ENCODE data around the gene NSD2. TPM values are rescaled to one million over a fixed set of nuclear protein-coding genes. Genes with fewer than 3 reads are reported as not detected.

NSD2 gene
- 10 to 100 TPM; 33.9 to 56.5 (median 38.0) TPM for total RNA-seq
- polyA plus RNA-seq, result 10 to 100 TPM in 2 of 3 donors, 1 to 10 TPM in 1; 7.2 to 57.9 (median 22.4) TPM

GRCh38 chr4:1870578-1871443 lies at the start of gene NSD2:
NSD2 (plus strand) TSS chr4:1871393; CDS start chr4:1900655, 29,262 bp downstream.
- intact Hi-C loops (cut with DNase I), result loop anchor here (1.0 to 2.0 kb wide), 2 partner anchors 15 to 28 kb away; partner anchors contain the start of gene LETM1
- Histone ChIP-seq H3K4me3 (peak within 1 kb of the TSS; percentile 73 to 100 (median 96)), H3K27ac (peak within 1 kb of the TSS; percentile 99 to 100 (median 100)), H3K27me3 (peaks cover 0 to 16% (median 10%) of the 10 kb centered on the region in 3 donors), H3K4me1 (peaks cover 0 to 31% (median 24%) of the 10 kb centered on the region in 4 donors), H3K9me3 (no peaks in the 10 kb centered on the region), H3K36me3 (no peaks in the 10 kb centered on the region)
- TF ChIP-seq POLR2AphosphoS5 (IDR thresholded peaks at IDR 0.05), result peak; percentile 38 to 79 (median 62)
- no peak for TF ChIP-seq EP300 (IDR thresholded peaks at IDR 0.05)
- peak; percentile 37 to 67 for TF ChIP-seq POLR2A (IDR thresholded peaks at IDR 0.05)
- WGBS, 2 donors, result 0% methylated on average over 155 of the region's 155 CpGs
- DNase-seq, result peak; percentile 93

DNA sequence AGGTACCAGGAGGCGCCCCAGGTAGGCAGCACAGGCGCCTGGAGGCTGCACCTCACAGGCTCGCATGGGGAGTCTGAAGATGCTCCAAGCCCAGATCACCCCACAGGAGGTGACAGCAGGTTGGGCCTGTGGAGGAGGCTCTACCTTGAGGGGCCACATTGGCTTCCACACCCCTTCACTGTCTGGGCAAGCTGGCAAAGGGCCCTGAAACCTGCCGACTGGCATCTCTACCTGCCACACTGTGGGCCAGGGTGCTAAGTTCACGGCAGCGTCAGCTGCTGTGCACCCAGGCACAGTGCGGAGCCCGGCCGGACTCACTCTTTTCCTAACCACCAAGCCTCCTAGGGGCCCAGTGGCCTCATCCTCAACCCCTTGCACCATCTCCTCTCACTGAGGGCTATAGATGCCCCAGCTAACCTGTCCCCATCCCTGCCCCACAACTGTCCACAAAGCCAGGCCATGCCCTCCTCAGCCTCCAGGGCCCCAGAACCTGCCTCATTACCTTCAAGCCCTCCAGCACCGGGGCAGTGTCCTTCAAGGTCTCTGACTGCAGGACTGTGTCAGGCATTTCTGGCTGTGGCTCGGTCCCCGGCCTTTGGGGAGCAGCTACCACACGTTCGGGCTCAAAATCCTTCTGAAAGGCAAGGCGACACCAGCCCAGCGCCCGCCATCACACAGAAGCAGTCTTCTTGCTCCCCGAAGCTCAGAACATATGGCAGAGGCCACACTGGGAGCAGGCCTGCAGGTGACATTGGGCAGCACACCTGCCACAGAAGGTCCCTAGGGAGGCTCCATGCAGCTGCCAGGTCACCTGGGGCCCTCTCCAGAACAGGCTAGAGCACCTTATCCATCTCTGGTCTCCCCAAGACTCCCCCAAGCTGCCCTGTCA lies 49.3 kb upstream of the NSD2 start:
- no peaks in the 10 kb centered on the region for H3K9me3 ChIP-seq
- no peaks in the 10 kb centered on the region for H3K27me3 ChIP-seq
- DNase-seq, result no peak
- no peak overlapping the region for H3K4me3 ChIP-seq
- no peaks in the 10 kb centered on the region for H3K4me1 ChIP-seq
- WGBS, 2 donors, result 97% methylated on average over 18 of the region's 18 CpGs
- intact Hi-C loops (cut with DNase I), result no loop called here
- peaks cover 31 to 99% (median 63%) of the 10 kb centered on the region in 4 donors for H3K36me3 ChIP-seq
- TF ChIP-seq EP300 (IDR thresholded peaks at IDR 0.05) (no peak), CTCF (IDR thresholded peaks at IDR 0.05) (no peak), POLR2A (IDR thresholded peaks at IDR 0.05) (no peak), POLR2AphosphoS5 (IDR thresholded peaks at IDR 0.05) (no peak)
- no peak overlapping the region for H3K27ac ChIP-seq

DNA sequence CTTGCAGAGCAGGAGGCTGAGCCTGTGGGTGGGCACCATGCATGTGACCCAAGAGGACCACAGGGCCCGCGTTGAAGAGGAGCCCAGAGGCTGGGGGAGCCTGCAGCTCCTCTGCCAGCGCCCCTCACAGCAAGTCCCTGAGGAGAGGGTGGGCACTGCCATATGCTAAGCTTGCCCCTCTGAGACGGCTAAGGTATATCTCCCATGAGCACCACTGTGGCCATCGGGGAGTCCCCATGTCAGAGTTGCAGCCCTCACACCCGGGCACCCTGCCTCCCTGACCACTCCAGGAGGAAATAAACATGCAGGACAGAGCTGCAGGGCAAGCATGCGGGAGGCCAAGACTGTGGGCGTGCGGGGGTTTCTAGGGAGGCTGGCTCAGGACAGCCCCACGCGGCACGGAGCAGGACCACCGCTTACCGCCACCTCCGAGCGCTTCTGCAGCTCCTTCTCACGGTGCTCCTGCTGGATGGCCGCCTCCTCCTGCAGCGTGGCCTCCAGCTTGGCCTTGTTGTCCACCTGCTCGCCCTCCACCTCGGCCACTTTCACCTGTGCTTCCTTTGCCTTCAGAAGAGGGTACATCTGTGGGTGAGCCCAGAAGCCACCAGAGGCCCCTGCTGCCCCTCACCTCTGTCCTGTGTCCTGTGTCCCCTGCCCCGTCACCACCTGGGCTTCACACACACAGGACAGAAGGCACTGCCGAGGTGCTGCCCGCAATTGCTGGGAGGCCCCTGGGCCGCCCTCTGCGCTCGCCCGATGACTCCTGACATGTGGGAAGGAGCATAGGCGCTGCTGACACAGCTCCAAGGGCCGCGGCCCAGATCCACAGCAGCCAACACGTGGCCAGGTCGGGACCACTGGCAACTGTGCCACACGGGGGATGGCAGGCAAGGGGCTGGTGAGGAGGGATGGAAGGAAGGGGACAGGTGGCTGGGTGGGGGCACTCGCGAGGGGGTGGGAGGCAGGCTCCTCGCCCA lies 48.3 kb upstream of the NSD2 start:
- H3K27me3 ChIP-seq, result no peaks in the 10 kb centered on the region
- H3K4me3 ChIP-seq, result no peak overlapping the region
- intact Hi-C loops (cut with DNase I), result no loop called here
- no peak overlapping the region for H3K27ac ChIP-seq
- H3K9me3 ChIP-seq, result no peaks in the 10 kb centered on the region
- TF ChIP-seq POLR2AphosphoS5 (IDR thresholded peaks at IDR 0.05) (no peak), CTCF (IDR thresholded peaks at IDR 0.05) (no peak), EP300 (IDR thresholded peaks at IDR 0.05) (no peak), POLR2A (IDR thresholded peaks at IDR 0.05) (no peak)
- no peaks in the 10 kb centered on the region for H3K4me1 ChIP-seq
- WGBS, 2 donors, result 94% methylated on average over 37 of the region's 37 CpGs
- H3K36me3 ChIP-seq, result peaks cover 28 to 90% (median 61%) of the 10 kb centered on the region in 4 donors
- no peak for DNase-seq

- no peaks in the 10 kb centered on the region for H3K27me3 ChIP-seq
- no peaks in the 10 kb centered on the region for H3K4me1 ChIP-seq
- TF ChIP-seq POLR2AphosphoS5 (IDR thresholded peaks at IDR 0.05) (no peak), POLR2A (IDR thresholded peaks at IDR 0.05) (no peak), EP300 (IDR thresholded peaks at IDR 0.05) (no peak), CTCF (IDR thresholded peaks at IDR 0.05) (no peak)
- H3K36me3 ChIP-seq, result peaks cover 25 to 84% (median 54%) of the 10 kb centered on the region in 4 donors
- no peak overlapping the region for H3K4me3 ChIP-seq
- H3K27ac ChIP-seq, result no peak overlapping the region
- 96% methylated on average over 12 of the region's 12 CpGs for WGBS, 2 donors
- H3K9me3 ChIP-seq, result no peaks in the 10 kb centered on the region
- DNase-seq, result no peak
- intact Hi-C loops (cut with DNase I), result no loop called here
Measured at GRCh38 chr4:1823545-1823932, 47.7 kb upstream of the NSD2 start.

Data from sigmoid colon (tissue), 7 donors.